HCT116 (cell line): Measurements from ENCODE around the gene AHI1.

ENCODE experiments used
- EGR1 ChIP-seq: IDR thresholded peaks from 2 replicates; pipeline ENCODE4 v1.6.1; 2012; ENCODE audit warnings: low read depth
- EZH2 ChIP-seq: fragments of 200-600 bp; sonication (generic); IDR thresholded peaks from 2 replicates; pipeline ENCODE4 v1.6.1; 2017; ENCODE audit warnings: antibody characterized with exemption, mixed run types
- POLR2A ChIP-seq: IDR thresholded peaks from 2 replicates; pipeline ENCODE4 v1.7.0; 2011; ENCODE audit warnings: borderline replicate concordance; ENCODE audit not compliant: insufficient read depth, insufficient read length; ENCODE audit errors: extremely low read depth
- POLR2AphosphoS5 ChIP-seq: IDR thresholded peaks from 2 replicates; pipeline ENCODE4 v1.6.1; 2011; ENCODE audit warnings: mild to moderate bottlenecking, low read depth, low read length, moderate library complexity
- SRF ChIP-seq: IDR thresholded peaks from 2 replicates; pipeline ENCODE4 v1.6.1; 2012; ENCODE audit warnings: low read depth
- TCF7L2 ChIP-seq: IDR thresholded peaks from 2 replicates; pipeline ENCODE4 v1.7.0; 2011; ENCODE audit warnings: borderline replicate concordance, inconsistent platforms; ENCODE audit not compliant: insufficient read depth, insufficient read length; ENCODE audit errors: extremely low read depth
- YY1 ChIP-seq: IDR thresholded peaks from 2 replicates; pipeline ENCODE4 v1.6.1; 2011; ENCODE audit warnings: low read length, low read depth, moderate library complexity, mild to moderate bottlenecking; ENCODE audit not compliant: insufficient replicate concordance; ENCODE audit errors: extremely low read depth
- TF ChIP-seq, protein P1 (sequence below), 3 experiments: fragments of 200-600 bp in 1 of 3; sonication (generic) in 1 of 3; IDR thresholded peaks in 2 of 3; conservative IDR thresholded peaks in 1 of 3; 2 replicates each; pipeline ENCODE4 v1.5.1; 2012 to 2017; ENCODE audit warnings: low read depth in 2 of 3, low read length in 2 of 3, antibody characterized with exemption in 1 of 3, borderline replicate concordance in 1 of 3, control low read depth in 1 of 3, mild to moderate bottlenecking in 1 of 3, mixed read lengths in 1 of 3, mixed run types in 1 of 3, moderate library complexity in 1 of 3; ENCODE audit not compliant: insufficient read depth in 1 of 3

- TF ChIP-seq EGR1 = no peak
- no peak for TF ChIP-seq EZH2
- no peak for TF ChIP-seq POLR2A
- TF ChIP-seq, protein P1, sequence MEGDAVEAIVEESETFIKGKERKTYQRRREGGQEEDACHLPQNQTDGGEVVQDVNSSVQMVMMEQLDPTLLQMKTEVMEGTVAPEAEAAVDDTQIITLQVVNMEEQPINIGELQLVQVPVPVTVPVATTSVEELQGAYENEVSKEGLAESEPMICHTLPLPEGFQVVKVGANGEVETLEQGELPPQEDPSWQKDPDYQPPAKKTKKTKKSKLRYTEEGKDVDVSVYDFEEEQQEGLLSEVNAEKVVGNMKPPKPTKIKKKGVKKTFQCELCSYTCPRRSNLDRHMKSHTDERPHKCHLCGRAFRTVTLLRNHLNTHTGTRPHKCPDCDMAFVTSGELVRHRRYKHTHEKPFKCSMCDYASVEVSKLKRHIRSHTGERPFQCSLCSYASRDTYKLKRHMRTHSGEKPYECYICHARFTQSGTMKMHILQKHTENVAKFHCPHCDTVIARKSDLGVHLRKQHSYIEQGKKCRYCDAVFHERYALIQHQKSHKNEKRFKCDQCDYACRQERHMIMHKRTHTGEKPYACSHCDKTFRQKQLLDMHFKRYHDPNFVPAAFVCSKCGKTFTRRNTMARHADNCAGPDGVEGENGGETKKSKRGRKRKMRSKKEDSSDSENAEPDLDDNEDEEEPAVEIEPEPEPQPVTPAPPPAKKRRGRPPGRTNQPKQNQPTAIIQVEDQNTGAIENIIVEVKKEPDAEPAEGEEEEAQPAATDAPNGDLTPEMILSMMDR (IDR thresholded peaks at IDR 0.05 in 2 of 3, conservative IDR thresholded peaks at IDR 0.05 in 1 of 3; ENCODE audit: borderline replicate concordance in 1 of 3, insufficient read depth in 1 of 3, low read depth in 2 of 3, low read length in 2 of 3) = no peak
- TF ChIP-seq POLR2AphosphoS5 = no peak
- no peak for TF ChIP-seq YY1
- no peak for TF ChIP-seq TCF7L2
- no peak for TF ChIP-seq SRF
These were observed 245.8 kb downstream of the AHI1 start for GRCh38 chr6:135251498-135252441.
